ENCODE data around the gene DSCAML1. TPM values are rescaled to one million over a fixed set of nuclear protein-coding genes. Genes with fewer than 3 reads are reported as not detected.

The DSCAML1 gene
- total and polyA plus RNA-seq, 2 of the 8 experiments (the other 6 are each of a cell fraction or from before 2014, with no cell fraction given): 0.19 to 0.24 TPM

GRCh38 chr11:117840881-117841550 is 44.0 kb upstream of the DSCAML1 start:
- POLR2A ChIA-PET (ENCODE audit: partially characterized antibody): no interaction called here
- no peak overlapping the region for H4K5ac ChIP-seq (ENCODE audit: insufficient read length, low read depth, low read length)
- FAIRE-seq (no peak), DNase-seq (ENCODE audit: low read depth in 1 of 2, low spot score in 2 of 2) (peak in 1 of 2 experiments; percentile 26)
- WGBS, 2 experiments (ENCODE audit: extremely low coverage in 1 of 2, insufficient coverage in 1 of 2, insufficient read length in 1 of 2, insufficient replicate concordance in 2 of 2, low coverage in 1 of 2, low lambda C conversion rate in 2 of 2, missing lambda C conversion rate in 1 of 2): 85% methylated on average over 11 of the region's 11 CpGs; no CpG with 5 or more reads in 1 of the 2 experiments
- no peak overlapping the region for H3K4me3 ChIP-seq (ENCODE audit: extremely low read depth in 1 of 4, insufficient read depth in 2 of 4, low read depth in 3 of 4, low read length in 4 of 4)
- H2AK5ac ChIP-seq (ENCODE audit: low read depth, low read length): no peak overlapping the region
- H3K27me3 ChIP-seq (replicated peaks in 1 of 4; ENCODE audit: control insufficient read depth in 3 of 4, extremely low read depth in 1 of 4, insufficient read depth in 3 of 4, low read length in 3 of 4): no peaks in the 10 kb centered on the region
- H3K9me3 ChIP-seq (ENCODE audit: insufficient read depth in 2 of 2, low read depth in 1 of 2, low read length in 1 of 2): no peaks in the 10 kb centered on the region
- H4K20me1 ChIP-seq (replicated peaks in 1 of 2; ENCODE audit: control insufficient read depth in 1 of 2, insufficient read depth in 2 of 2, low read length in 2 of 2): peaks cover 0 to 2% of the 10 kb centered on the region in 2 experiments
- no peaks in the 10 kb centered on the region for H3K79me2 ChIP-seq (ENCODE audit: control insufficient read depth in 1 of 2, insufficient read depth in 2 of 2, low read length in 2 of 2)
- peaks cover 0 to 6% (median 0%) of the 10 kb centered on the region in 4 experiments; a peak in 2 of 7 replicates for H3K4me1 ChIP-seq (replicated peaks in 1 of 4; ENCODE audit: control insufficient read depth in 3 of 4, insufficient read depth in 4 of 4, low read length in 3 of 4)
- H3K79me1 ChIP-seq (ENCODE audit: low read depth, low read length): no peaks in the 10 kb centered on the region
- H2BK120ac ChIP-seq (replicated peaks; ENCODE audit: low read depth, low read length): no peak overlapping the region
- H4K8ac ChIP-seq (ENCODE audit: extremely low read depth, insufficient read depth, low read length): no peak overlapping the region
- H3K9ac ChIP-seq (replicated peaks in 1 of 4; ENCODE audit: extremely low read depth in 1 of 4, low read depth in 3 of 4, low read length in 3 of 4): no peak overlapping the region
- H3K56ac ChIP-seq (replicated peaks; ENCODE audit: insufficient read length, low read depth, low read length): no peak overlapping the region
- no peak overlapping the region for H2BK12ac ChIP-seq (ENCODE audit: low read depth, low read length)
- no peak overlapping the region for H3K14ac ChIP-seq (ENCODE audit: insufficient read length)
- H2BK15ac ChIP-seq (ENCODE audit: low read length): no peak overlapping the region
- no peak overlapping the region for H2BK20ac ChIP-seq (ENCODE audit: low read length)
- CTCF ChIA-PET (ENCODE audit: partially characterized antibody): interaction anchor here (0.6 to 3.6 kb wide), 6 partner anchors 18 to 214 kb away, joined by 3 to 22 read pairs (median 6); no protein-coding TSS in a partner anchor
- no peak overlapping the region for H3K4me2 ChIP-seq (ENCODE audit: insufficient read depth in 1 of 2, low read depth in 2 of 2, low read length in 2 of 2)
- H3K27ac ChIP-seq (ENCODE audit: low read depth, low read length): no peak overlapping the region
- no peak overlapping the region for H3K4ac ChIP-seq (replicated peaks; ENCODE audit: insufficient read length, low read depth, low read length)
- no peak overlapping the region for H3K18ac ChIP-seq (ENCODE audit: extremely low read depth, low read length)
- H3K23ac ChIP-seq (ENCODE audit: insufficient read length): no peak overlapping the region
- no peak overlapping the region for H2BK5ac ChIP-seq (ENCODE audit: low read depth, low read length)
- H3K36me3 ChIP-seq (ENCODE audit: control insufficient read depth in 2 of 4, insufficient read depth in 4 of 4, low read length in 3 of 4): no peaks in the 10 kb centered on the region; a peak in 1 of 8 replicates
- H4K91ac ChIP-seq (replicated peaks; ENCODE audit: insufficient read length, low read length): no peak overlapping the region
- no peak overlapping the region for H2AFZ ChIP-seq (ENCODE audit: low read length)
- no peaks in the 10 kb centered on the region; the same call in 1 of the 2 replicates for H3K23me2 ChIP-seq (ENCODE audit: low read depth, low read length)
- no peak for TF ChIP-seq EP300 (IDR thresholded peaks at IDR 0.05; ENCODE audit: borderline replicate concordance in 1 of 2, low read depth in 2 of 2, low read length in 2 of 2)
- TF ChIP-seq SAP30 (IDR thresholded peaks at IDR 0.05; ENCODE audit: insufficient read depth, insufficient replicate concordance, low read length): no peak
- TF ChIP-seq CEBPB (IDR thresholded peaks at IDR 0.05; ENCODE audit: low read depth, low read length): no peak
- TF ChIP-seq RFX5 (IDR thresholded peaks at IDR 0.05; ENCODE audit: borderline replicate concordance, low read depth, low read length): no peak
- no peak for TF ChIP-seq MAFK (IDR thresholded peaks at IDR 0.05; ENCODE audit: low read depth, low read length)
- TF ChIP-seq CTBP2 (IDR thresholded peaks at IDR 0.05; ENCODE audit: borderline replicate concordance, insufficient read depth, insufficient read length, low read length): no peak
- TF ChIP-seq POLR2AphosphoS5 (IDR thresholded peaks at IDR 0.05; ENCODE audit: low read depth, low read length): no peak
- no peak for TF ChIP-seq ASH2L (IDR thresholded peaks at IDR 0.05; ENCODE audit: low read length)
- no peak for TF ChIP-seq JUN (IDR thresholded peaks at IDR 0.05; ENCODE audit: low read depth, low read length)
- no peak for TF ChIP-seq SP2 (IDR thresholded peaks at IDR 0.05; ENCODE audit: low read length)

Data from H1 (cell line).